Measurements from ENCODE around the gene PIEZO1. TPM values are rescaled to one million over a fixed set of nuclear protein-coding genes. Genes with fewer than 3 reads are reported as not detected.

Gene PIEZO1
- total and polyA plus RNA-seq, 10 donors, result 145 to 385 (median 201) TPM

DNA sequence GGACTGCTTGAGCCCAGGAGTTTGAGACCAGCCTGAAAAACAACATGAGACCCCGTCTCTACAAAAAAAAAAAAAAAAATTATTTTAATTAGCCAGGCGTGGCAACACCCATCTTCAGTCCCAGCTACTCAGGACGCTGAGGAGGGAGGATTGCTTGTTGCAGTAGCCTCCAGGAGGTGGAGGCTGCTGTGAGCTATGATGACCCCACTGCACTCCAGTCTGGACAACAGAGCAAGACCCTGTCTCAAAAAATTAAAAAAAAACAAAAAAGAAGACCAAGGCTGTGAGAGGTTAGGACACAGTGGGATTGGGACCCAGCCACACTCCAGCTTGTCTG, 97.4 kb downstream of the PIEZO1 start:
- H3K27ac ChIP-seq, result no peak overlapping the region
- peaks cover 18 to 69% (median 54%) of the 10 kb centered on the region in 6 donors for H3K4me1 ChIP-seq
- no peaks in the 10 kb centered on the region for H3K36me3 ChIP-seq
- no peak for TF ChIP-seq POLR2AphosphoS5 (IDR thresholded peaks at IDR 0.05)
- no peak for TF ChIP-seq POLR2A (IDR thresholded peaks at IDR 0.05)
- TF ChIP-seq, protein P1, sequence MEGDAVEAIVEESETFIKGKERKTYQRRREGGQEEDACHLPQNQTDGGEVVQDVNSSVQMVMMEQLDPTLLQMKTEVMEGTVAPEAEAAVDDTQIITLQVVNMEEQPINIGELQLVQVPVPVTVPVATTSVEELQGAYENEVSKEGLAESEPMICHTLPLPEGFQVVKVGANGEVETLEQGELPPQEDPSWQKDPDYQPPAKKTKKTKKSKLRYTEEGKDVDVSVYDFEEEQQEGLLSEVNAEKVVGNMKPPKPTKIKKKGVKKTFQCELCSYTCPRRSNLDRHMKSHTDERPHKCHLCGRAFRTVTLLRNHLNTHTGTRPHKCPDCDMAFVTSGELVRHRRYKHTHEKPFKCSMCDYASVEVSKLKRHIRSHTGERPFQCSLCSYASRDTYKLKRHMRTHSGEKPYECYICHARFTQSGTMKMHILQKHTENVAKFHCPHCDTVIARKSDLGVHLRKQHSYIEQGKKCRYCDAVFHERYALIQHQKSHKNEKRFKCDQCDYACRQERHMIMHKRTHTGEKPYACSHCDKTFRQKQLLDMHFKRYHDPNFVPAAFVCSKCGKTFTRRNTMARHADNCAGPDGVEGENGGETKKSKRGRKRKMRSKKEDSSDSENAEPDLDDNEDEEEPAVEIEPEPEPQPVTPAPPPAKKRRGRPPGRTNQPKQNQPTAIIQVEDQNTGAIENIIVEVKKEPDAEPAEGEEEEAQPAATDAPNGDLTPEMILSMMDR (IDR thresholded peaks at IDR 0.05 in 8 of 11, conservative IDR thresholded peaks at IDR 0.05 in 3 of 11), result no peak
- intact Hi-C loops (cut with DNase I; ENCODE audit: low total_unique reads), result no loop called here
- no peaks in the 10 kb centered on the region for H3K9me3 ChIP-seq
- no peak for DNase-seq
- no peak overlapping the region for H3K4me3 ChIP-seq
- H3K27me3 ChIP-seq (replicated peaks in 1 of 7), result peaks cover 0 to 56% (median 9%) of the 10 kb centered on the region in 7 donors
- WGBS, 5 donors, result 64 to 81% (median 76%) methylated on average over 3 of the region's 3 CpGs

DNA sequence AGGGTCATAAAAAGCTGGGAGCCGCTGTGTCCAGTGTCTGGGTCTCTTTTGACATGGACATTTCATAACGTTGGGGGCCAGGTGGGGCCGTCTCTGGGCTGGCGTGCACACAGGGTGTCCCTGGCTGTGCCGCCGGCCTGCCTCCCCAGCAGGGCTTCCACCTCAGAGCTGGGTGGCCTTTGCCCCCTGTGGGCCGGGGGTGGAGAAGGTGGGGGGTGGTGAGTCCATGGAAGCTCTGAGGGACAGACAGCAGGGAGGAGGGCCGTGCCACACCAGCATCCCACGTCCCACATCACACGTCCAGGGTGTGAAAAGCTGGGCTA, 97.8 kb downstream of the PIEZO1 start:
- Histone ChIP-seq H3K27me3 (replicated peaks in 1 of 7) (peaks cover 0 to 57% (median 9%) of the 10 kb centered on the region in 7 donors), H3K4me3 (no peak overlapping the region), H3K9me3 (no peaks in the 10 kb centered on the region), H3K36me3 (no peaks in the 10 kb centered on the region), H3K4me1 (peaks cover 16 to 69% (median 54%) of the 10 kb centered on the region in 6 donors), H3K27ac (peak overlapping the region in 1 of 8 donors; percentile 76)
- TF ChIP-seq POLR2AphosphoS5 (IDR thresholded peaks at IDR 0.05) (no peak), POLR2A (IDR thresholded peaks at IDR 0.05) (no peak)
- TF ChIP-seq, protein P1 (IDR thresholded peaks at IDR 0.05 in 8 of 11, conservative IDR thresholded peaks at IDR 0.05 in 3 of 11), result no peak
- intact Hi-C loops (cut with DNase I; ENCODE audit: low total_unique reads), result no loop called here
- DNase-seq, result peak; percentile 79
- 73 to 80% (median 74%) methylated on average over 3 to 10 of the region's 10 CpGs for WGBS, 5 donors

DNA sequence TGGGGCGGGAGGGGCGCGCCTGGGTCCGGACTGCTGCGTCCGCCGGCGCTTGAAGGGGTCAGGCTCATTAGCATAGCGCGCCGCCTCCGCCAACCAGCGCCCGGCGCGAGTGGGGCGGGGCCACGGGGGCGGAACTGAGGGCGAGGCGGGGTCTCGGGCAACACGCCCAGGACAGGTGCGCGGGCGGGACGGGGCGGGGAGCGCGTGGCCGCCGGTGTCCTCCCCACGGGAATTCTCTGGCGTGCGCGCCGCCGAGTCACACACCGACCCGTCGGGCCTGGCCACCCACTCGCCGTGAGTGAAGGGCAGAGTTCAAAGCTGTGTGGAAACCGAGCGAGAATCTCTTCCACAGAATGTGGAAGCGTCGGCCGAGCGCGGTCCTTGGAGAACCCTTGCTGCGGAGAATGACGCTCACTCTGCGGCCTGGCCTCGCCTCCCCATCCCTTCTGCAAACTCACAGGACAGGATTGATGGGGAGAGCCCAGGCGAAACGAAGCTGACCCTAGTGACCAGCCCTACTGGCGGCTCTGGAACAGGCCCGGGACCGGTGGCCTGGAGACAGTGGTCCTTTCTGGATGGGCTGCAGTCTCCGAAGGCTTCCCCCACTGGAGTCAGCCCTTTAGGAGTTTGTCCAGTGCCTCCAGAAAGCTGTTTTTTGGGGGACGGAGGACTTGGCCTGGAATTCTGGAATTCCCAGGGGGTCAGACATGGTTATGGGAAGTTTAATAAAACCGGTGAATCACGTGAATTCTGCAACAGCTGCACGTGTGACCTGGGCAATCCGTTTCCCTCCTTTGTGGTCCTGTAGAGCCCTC, 98.4 kb downstream of the PIEZO1 start, which contains the start of gene SNAI3:
TSS of gene SNAI3 (minus strand) at position 69 of the 815 bp plus-strand sequence. CDS start 101 bp downstream, outside the sequence.
- 9 to 28% (median 11%) methylated on average over 10 to 65 of the region's 65 CpGs for WGBS, 5 donors
- peaks cover 20 to 69% (median 54%) of the 10 kb centered on the region in 6 donors for H3K4me1 ChIP-seq
- H3K27me3 ChIP-seq (replicated peaks in 1 of 7), result peaks cover 0 to 62% (median 9%) of the 10 kb centered on the region in 7 donors
- peak within 1 kb of the TSS; percentile 59 to 91 (median 70) for H3K4me3 ChIP-seq
- H3K9me3 ChIP-seq, result no peaks in the 10 kb centered on the region
- peak; percentile 98 for DNase-seq
- intact Hi-C loops (cut with DNase I; ENCODE audit: low total_unique reads), result no loop called here
- TF ChIP-seq POLR2AphosphoS5 (IDR thresholded peaks at IDR 0.05) (peak; percentile 58 to 80 (median 75)), POLR2A (IDR thresholded peaks at IDR 0.05) (no peak)
- TF ChIP-seq, protein P1 (IDR thresholded peaks at IDR 0.05 in 8 of 11, conservative IDR thresholded peaks at IDR 0.05 in 3 of 11), result no peak
- H3K36me3 ChIP-seq, result no peaks in the 10 kb centered on the region
- peak within 1 kb of the TSS; percentile 68 to 94 (median 81) for H3K27ac ChIP-seq

- WGBS, 5 donors, result 0 to 2% (median 1%) methylated on average over 11 to 25 of the region's 25 CpGs
- TF ChIP-seq POLR2A (IDR thresholded peaks at IDR 0.05) (no peak), POLR2AphosphoS5 (IDR thresholded peaks at IDR 0.05) (no peak)
- TF ChIP-seq, protein P1 (IDR thresholded peaks at IDR 0.05 in 8 of 11, conservative IDR thresholded peaks at IDR 0.05 in 3 of 11), result no peak
- Histone ChIP-seq H3K9me3 (no peaks in the 10 kb centered on the region), H3K27me3 (replicated peaks in 1 of 7) (peaks cover 0 to 67% (median 13%) of the 10 kb centered on the region in 7 donors), H3K4me1 (peaks cover 26 to 69% (median 54%) of the 10 kb centered on the region in 6 donors), H3K4me3 (peak overlapping the region; percentile 59 to 91 (median 70)), H3K36me3 (peaks cover 0 to 2% (median 0%) of the 10 kb centered on the region in 6 donors), H3K27ac (peak overlapping the region; percentile 68 to 94 (median 81))
- intact Hi-C loops (cut with DNase I; ENCODE audit: low total_unique reads), result no loop called here
- DNase-seq, result peak; percentile 92
Observed at GRCh38 chr16:88686062-88686438, 99.0 kb downstream of the PIEZO1 start.
